DMS79 treated with DMSO at 0.1 percent for 48 hours (cell line): ENCODE measurements around the gene TRIM28.

Experiments
- DNase-seq: peaks from one replicate; lab custom pipeline; 2025; lab: John Stamatoyannopoulos, UW

The TRIM28 gene

DNA sequence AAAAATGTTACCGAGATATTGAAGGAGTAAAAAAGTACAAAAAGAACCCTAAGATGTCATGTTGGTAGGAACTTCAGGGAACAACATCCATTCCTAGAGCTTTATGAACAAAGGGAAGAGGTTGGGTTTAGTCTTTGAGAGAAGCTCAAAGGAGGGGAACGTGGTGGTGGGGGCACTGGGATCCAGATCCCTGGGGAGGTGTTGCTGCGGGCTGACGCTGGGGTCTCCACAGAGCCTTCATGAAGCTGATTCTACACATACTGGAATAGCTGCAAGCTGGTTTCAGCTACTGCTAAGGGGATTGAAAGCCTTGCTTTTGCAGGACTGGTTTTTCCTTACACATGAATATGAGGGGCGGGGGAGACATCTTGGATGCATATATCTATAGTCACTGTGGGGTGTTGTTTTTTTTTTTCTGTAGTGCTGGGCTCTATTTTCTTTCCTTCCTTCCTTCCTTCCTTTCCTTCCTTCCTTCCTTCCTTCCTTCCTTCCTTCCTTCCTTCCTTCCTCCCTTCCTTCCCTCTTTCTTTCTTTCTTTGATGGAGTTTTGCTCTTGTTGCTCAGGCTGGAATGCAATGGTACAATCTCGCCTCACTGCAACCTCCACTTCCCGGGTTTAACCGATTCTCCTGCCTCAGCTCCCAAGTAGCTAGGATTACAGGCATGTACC is 35.7 kb downstream of the TRIM28 start:
- DNase-seq = no peak

DNA sequence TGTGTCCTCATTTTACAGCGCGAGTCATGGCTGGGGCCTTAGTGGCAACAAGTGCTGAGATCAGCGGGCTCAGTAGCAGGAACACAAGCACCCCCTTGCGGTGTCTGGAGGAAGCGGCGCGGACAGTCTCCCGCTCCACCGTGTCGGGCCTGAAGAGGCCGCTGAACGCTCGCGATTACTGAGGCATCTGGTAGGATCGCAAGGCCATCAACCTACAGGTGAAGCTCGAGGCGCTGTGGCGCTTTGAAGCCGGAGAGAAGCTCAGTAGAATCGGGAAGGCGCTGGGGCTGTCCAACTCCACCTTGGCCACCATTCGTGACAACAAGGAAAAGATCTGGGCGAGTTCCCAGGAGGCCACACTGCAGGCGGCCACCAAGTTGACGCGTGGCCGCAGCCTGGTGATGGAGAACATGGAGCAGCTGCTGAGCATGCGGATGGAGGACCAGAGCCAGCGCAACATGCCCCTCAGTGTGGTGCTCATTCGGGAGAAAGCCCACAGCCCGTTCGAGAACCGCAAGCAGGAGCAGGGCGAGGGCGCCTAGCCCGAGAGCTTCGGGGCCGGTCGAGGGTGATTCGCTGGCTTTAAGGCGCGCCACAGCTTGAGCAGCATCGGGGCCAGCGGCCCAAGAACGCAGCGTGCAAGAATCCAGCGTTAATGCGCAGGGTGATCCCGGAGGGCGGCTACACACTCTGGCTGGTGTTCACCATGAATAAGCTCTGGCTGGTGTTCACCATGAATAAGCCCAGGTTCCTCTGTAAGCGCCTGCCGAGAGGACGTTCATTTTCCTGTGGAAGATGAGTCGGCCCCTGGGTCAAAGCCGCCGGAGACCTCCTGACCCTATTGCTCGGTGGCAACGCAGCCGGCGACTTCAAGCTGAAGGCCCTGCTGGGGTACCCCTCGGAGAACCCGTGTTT is 37.6 kb downstream of the TRIM28 start:
- DNase-seq = no peak

DNA sequence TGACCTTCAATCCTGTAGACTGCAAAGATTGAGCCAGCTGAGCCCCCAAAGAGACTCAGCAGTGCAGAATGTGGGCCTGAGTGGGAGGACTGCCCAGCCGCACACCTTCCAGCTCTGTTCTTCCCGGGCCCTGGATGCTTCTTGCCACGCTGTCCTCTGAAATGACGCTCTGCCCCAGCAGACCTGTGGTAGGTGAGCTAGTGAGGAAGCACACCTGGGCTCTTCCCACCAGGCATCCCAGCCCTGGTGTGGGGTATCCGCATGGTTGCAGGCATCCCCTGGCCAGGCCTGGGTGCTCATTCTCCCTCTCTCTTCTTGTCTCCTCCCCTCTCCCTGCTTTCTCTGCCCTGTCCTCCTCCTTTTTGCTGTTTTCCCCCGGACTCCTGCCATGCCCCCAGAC is 39.1 kb downstream of the TRIM28 start:
- DNase-seq = no peak

DNA sequence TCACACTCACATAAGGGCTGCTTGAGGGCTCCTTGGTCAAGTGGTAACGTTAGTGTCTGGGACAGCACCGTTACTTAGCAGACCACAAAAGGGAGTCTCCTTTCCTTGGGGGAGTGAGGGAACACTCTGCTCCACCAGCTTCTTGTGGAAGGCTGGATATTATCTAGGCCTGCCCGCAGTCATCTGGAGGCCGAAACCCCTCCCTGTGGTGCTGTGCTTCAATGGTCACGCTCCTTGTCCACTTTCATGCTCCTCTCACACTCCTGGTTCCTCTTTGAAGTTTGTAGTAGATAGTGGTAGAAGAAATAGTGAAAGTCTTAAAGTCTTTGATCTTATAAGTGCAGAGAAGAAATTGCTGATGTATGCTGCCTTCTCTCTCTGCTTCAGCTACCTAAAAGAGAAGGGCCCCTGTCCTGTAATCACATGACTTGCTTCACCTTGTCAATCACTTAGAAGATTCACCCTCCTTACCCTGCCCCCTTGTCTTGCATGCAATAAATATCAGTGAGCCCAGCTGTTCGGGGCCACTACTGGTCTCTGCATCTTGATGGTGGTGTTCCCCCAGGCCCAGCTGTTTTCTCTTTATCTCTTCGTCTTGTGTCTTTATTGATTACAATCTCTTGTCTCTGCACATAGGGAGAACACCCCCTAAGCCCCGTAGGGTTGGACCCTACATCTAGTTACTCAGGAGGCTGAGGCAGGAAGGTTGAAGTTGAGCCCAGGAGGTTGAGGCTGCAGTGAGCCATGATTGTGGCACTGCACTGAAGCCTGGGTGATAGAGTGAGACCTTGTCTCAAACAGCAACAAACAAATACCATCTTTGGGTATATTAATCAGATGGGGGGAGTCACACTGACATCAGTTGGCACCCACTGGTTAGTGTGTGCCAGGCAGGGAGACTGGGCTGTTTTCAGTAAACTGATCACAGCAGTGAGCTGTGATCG is 40.9 kb downstream of the TRIM28 start:
- DNase-seq = no peak

DNA sequence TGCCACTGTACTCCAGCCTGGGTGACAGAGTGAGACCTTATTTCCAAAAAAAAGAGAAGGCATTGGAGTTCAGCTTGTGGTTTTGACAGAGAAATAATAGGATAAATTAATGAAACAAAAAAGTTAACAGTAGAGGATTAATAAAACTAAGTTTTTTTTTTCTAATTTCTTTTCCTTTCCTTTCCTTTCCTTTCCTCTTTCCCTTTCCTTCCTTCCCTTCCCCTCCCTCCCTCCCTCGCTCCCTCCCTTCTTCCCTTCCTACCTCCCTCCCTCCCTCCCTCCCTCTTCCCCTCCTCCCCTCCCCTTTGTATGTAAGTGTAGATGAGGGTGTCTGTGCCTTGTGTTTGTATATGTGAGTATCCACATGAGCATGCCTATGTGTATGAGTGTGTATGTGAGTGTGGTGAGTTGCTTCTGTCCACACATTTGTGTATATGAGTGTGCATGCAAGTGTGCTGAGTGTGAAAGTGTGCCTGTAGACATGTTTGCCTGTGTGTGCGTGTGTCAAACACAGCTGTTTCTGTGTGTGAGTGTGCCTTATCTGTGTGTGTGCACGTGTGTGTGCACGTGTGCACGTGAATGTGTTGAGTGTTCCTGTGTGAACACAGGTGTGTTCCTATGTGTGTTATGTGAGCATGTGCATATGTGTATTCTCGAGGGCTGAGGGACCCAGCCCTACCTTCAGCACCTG is 41.7 kb downstream of the TRIM28 start:
- DNase-seq = no peak

DNA sequence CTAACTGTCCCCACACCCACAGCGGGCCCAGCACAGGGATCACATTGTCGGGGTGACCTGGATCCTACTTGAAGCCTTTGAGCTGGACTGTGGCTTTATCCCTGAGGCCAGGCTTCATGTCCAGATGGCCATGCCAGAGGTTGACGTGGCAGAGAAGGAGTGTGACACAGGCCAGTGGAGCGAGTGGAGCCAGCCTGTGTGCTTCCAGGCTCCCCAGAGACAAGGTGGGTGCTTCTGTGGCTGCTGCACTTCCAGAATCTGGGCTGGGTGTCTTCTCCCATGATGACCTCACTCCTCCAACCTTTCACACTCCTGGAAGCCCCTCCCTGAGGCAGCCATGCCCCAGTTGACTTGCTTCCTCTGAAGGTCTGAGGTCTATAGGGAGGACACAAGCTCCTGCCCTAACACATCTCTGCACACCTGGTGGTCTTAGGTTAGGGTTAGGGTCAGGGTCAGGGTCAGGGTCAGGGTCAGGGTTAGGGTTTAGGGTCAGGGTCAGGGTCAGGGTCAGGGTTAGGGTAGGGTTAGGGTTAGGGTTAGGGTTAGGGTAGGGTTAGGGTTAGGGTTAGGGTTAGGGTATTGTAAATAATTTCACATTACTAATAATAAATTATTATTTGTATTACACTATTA is 42.4 kb downstream of the TRIM28 start:
- DNase-seq = no peak
